Kasumi-1 (cell line): ENCODE measurements around the gene UBAC2.

Source experiments
- DNase-seq, 2 experiments: peaks; one replicate each; lab custom pipeline; 2025; lab: John Stamatoyannopoulos, UW

Gene UBAC2

GRCh38 chr13:99313501-99313900, 112.8 kb downstream of the UBAC2 start:
- no peak for DNase-seq

DNA sequence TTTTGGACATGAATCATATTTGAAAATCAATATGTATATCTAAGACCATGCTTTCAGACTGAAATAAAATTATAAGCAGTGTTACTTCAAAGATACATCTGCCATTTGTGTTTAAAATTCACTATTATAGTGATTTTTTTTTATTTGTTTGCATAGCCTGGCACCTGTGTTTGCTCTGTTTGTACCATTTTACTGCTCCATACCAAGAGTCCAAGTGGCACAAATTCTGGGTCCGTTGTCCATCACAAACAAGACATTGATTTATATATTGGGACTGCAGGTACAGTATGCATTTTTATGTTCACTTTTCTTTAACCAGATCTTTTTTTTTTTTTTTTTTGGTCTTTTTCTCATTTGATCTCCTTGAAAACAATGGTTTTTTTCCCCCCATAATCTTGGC, 113.3 kb downstream of the UBAC2 start:
- DNase-seq, result no peak

GRCh38 chr13:99314640-99315176, 114.1 kb downstream of the UBAC2 start:
- DNase-seq, result no peak

GRCh38 chr13:99315186-99315585, 114.5 kb downstream of the UBAC2 start:
- no peak for DNase-seq

- no peak for DNase-seq
These were observed 115.6 kb downstream of the UBAC2 start for GRCh38 chr13:99316224-99316623.

DNA sequence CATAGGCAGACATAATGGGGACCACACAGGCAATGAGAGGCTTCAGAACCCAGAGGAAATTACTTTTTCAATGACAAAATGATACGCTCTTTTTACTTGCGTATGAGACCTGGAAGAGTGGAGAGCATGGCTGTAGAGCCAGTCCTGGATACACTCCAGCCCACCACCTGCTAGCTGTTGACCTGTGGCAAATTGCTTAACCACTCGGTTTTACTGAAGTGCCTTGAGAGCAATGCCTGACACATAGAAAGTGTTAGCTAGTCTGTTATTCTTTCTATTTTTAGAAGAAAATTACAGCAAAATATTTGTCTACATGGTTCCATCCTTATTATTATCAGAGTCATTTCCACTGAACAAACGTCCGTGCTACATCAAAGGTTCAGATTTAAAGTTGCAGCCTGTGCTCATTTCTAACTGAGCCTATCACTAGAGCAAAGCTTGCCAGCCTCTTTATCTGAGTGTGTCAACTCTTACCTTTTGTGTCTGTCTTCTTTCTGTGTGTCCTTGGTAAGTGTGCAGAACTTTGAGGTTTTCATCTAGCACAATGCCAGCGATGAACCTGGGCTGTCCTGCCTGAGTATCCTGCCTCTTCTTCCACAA, 116.1 kb downstream of the UBAC2 start:
- DNase-seq, result no peak

DNA sequence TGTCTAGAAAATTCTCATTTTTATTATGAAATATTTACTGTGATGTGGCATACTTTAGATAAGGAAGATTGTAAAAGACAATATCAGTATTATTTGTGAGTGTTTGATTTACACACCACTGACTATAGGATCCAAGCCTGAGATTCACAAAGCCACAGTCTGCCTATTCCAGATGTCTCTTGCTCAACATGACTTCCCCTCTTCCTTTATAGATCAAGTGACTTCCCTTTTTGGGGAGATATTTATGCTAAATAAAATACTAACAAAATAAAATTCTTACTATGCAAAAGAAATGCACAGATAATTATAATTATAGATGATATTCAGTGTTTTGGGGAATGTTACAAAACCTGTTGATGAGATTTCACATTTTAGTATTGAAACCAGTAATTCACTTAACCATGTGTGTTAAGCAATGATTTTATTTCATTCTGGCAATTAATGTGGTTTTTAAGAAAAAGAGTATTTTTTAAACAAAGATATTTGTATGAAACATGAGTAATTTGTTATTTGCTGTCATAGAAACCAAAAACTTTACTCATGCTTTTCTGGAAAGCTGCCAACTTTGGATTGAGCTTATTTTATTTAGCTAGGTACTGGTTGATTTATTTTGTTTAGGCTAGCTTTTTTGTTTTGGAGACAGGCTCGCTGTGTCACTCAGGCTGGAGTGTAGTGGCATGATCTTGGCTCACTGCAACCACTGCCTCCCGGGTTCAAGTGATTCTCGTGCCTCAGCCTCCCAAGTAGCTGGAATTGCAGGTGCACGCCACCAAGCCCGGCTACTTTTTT, 120.2 kb downstream of the UBAC2 start:
- DNase-seq, result peak; percentile 88 to 89

- no peak for DNase-seq
These were observed 121.1 kb downstream of the UBAC2 start for GRCh38 chr13:99321709-99322108.

DNA sequence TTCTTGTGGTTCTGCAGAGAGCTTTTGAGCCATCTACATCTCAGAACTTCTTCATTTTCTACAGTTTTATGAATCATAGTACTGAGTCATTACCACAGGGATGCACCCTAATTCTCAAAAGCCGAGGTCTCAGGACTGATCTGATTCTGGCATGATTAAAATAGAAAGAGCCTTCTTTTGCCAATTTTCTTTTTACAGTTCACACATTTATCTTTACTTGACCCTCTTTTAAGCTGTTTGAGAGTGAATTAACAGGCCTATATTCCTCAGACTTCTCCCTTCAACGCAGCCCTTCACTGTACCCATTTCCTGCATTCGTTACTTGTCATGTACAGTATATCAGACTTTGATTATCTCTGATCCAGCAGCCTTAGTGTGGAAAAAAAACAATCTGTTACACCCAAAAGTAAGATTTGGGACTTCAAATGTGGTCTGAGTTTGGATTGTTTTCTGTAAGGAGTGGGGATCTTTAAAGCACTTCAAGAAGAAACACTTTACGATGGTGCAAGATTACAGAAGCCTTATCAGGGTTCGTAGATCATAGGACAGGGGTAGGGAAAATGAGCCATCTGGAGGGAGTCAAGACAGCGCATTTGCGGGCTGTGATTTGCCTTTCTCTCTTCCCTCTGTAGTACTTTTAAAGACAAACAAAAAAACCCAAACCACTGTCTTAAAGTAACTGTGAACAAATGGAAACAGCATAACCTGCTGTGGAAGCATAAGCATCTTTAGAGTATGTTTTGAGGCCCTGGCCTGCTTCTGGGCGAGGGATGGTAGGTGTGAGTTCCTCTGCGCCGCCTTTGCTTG, 121.8 kb downstream of the UBAC2 start:
- DNase-seq, result peak; percentile 80 to 82

GRCh38 chr13:99323488-99323887, 122.8 kb downstream of the UBAC2 start:
- no peak for DNase-seq

GRCh38 chr13:99326012-99326411, 125.4 kb downstream of the UBAC2 start:
- DNase-seq, result no peak

DNA sequence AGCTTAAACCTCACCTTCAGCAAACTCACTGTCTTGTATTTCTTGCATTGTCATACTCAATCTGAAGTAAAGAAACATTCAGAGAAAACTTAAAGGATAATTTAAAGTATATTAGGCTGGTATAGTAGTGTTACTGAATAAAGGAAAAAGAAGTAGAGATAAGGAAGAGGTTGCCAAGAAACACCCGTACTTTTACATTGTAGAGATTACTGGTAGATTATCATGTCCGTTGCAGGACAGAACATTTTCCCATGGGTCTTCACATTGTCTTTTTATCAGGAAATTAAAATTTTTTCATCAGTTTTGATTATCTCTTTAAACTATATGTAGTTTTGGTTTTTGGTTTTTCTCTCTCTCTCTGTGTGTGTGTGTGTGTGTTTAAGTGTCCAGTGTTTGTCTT, 126.5 kb downstream of the UBAC2 start:
- no peak for DNase-seq

DNA sequence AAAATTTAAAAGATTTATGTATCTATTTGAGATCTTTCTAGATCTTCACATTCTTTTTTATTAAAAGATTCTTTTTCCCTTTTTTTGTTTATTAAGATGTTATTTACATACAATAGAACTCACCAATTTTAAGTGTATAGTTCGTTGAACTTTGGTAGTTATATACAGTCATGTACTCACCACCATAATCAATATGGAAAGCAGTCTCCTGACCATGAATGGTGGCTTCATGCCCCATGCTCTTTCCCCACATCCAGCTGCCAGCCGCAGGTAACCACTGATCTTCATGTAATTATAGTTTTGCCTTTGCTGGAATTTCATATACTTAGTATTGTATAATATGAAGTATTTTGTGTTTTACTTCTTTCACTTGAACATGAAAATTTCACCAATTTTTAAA, 127.1 kb downstream of the UBAC2 start:
- no peak for DNase-seq

DNA sequence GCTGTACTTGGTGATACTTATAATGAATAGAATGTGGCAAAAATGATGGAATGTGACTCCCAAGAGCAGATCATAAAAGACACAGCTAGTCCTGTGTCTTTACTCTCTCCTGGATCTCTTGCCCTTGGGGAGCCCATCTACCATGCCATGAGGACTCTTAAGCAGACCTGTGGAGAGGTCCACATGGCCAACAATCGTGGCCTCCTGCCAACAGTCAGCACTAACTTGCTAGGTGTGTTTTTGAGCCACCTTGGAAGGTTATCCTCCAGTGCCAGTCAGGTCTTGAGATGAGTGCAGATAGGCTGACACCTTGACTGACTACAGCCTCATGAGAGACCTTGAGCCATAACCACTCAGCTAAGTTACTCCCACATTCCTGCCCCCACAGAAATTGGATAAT, 128.8 kb downstream of the UBAC2 start:
- no peak for DNase-seq

DNA sequence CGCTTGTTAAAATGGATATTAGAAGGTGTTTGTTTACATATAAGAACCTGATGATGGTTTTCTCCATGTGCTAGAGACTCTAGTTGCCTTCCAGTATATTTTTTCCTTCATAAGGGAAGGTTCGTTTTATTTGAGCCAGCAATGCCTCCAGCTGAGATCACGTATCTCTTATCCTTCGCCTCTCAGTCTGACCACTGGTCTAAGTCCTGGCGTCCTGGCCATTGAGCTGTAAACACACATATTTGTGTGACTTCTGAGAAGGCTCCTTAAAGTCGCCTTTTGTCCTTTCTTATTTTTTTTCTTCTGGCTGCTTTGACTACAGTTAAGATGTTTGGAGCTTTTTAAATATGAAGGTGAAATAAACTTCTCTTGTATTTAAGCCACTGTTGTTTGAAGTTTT, 130.3 kb downstream of the UBAC2 start:
- DNase-seq, result no peak

GRCh38 chr13:99331881-99332293, 131.2 kb downstream of the UBAC2 start:
- DNase-seq, result no peak

DNA sequence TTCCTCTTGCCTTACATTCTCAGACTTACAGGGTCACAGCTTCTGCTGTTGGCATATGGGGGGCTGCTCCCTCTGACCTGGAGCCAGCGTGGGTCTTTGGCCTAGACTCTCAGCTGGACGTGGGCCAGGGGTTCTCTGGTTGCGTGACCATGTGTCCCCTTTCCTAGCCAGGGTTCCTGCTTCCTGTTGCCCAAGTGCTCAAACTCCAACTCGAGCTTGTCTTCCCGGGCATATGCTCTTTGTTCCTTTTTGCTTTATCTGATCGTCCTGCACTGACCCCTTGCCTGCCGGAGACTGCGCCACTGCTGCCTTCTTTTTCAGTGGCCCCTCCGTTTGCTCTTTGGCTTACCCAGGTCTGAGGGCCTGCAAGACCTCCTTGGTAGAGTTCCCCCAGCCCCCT, 131.8 kb downstream of the UBAC2 start:
- no peak for DNase-seq

DNA sequence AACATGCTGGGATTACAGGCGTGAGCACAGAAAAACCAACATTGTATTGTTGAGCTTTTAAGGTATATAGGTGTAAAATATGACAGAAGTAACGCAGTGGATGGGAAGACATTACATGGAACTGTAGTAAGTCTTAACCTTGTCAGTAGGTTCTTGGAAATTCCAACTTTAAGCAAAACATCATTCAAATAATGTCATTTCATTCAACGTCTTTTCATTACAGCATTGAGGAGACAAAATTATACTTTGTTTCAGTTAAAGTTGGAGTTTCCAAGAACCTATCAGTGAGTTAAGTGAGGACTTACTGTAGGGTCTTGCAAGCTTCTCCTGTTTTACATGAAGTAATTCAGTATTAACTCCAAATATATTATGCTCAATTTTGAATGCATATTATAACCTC, 133.6 kb downstream of the UBAC2 start:
- DNase-seq, result no peak

- DNase-seq, result no peak
These were observed 134.4 kb downstream of the UBAC2 start for GRCh38 chr13:99335087-99335486.

GRCh38 chr13:99335603-99336002, 134.9 kb downstream of the UBAC2 start:
- DNase-seq, result no peak

GRCh38 chr13:99339230-99339721, 138.6 kb downstream of the UBAC2 start:
- DNase-seq, result no peak

DNA sequence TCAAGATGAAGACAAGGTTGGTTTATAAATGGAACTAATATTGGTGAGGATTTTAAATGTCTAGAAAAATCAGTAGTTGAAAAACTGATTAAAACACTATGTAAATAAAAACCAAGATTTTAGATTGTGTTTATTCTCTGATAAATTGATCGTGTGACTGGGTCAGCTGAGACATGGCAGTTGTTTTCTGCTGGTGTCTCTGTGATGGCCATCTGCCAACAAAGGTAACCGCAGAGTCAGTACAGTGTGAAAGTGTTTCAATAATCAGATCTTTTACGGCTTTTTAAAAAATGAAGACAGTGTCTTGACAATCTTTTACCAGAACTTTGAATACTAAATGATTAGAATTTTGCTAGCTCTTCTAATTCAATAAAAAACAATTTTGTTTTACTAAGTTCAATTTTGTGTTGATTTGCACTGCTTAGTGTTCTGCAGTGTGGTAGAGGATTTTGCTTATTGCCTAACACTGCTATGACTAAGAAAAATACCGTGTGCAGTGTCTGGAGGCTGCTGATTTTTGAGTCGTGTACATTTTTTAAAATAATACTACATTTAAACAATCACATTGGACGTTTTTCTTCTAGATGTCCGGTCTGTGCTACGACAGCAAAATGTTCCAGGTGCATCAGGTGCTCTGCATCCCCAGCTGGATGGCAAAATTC, 139.2 kb downstream of the UBAC2 start:
- DNase-seq, result no peak
